Measurements from ENCODE around the gene SLC2A4RG. TPM values are rescaled to one million over a fixed set of nuclear protein-coding genes. Genes with fewer than 3 reads are reported as not detected.

SLC2A4RG gene
- total and polyA plus RNA-seq, 2 donors (not counting 3 experiments of a cell fraction or from before 2014, with no cell fraction given): 41.7 to 69.4 TPM

- no peak for TF ChIP-seq JUN (IDR thresholded peaks at IDR 0.05; ENCODE audit: borderline replicate concordance, insufficient read depth, insufficient read length, low read depth)
- no peaks in the 10 kb centered on the region for H3K9me1 ChIP-seq (replicated peaks; ENCODE audit: control insufficient read depth, extremely low read depth, insufficient read depth, low read length)
- no peak overlapping the region for H3K27ac ChIP-seq (ENCODE audit: insufficient read depth, low read depth, low read length)
- peaks cover 34% of the 10 kb centered on the region for H3K4me1 ChIP-seq (ENCODE audit: control insufficient read depth, extremely low read depth, insufficient read depth, low read length)
- intact Hi-C loops (cut with micrococcal nuclease) (loop anchor here (5.0 kb wide), 1 partner anchor 42 kb away; the partner anchor contains the start of genes LIME1 and SLC2A4RG), dilution Hi-C loops (cut with MboI; ENCODE audit: extremely low pct_ligation_motif_present, low sequenced_read_pairs) (no loop called here)
- no TSS peak for BruUV-seq (replicated peaks)
- H2AFZ ChIP-seq (ENCODE audit: low read depth, low read length): no peak overlapping the region
- POLR2A ChIA-PET: no interaction called here
- H3K4me2 ChIP-seq (ENCODE audit: insufficient read depth, low read length): no peak overlapping the region
- FAIRE-seq: no peak
- H3K4me3 ChIP-seq (replicated peaks in 1 of 3; ENCODE audit: insufficient read depth in 1 of 3, low read depth in 1 of 3, low read length in 3 of 3): no peak overlapping the region
- H4K20me1 ChIP-seq (replicated peaks; ENCODE audit: control insufficient read depth, extremely low read depth, insufficient read depth, low read length): no peaks in the 10 kb centered on the region
- H3K79me2 ChIP-seq (ENCODE audit: control insufficient read depth, insufficient read depth, low read length): no peaks in the 10 kb centered on the region
- CTCF ChIA-PET: no interaction called here
- no peak overlapping the region for H3K9ac ChIP-seq (replicated peaks; ENCODE audit: extremely low read depth, insufficient read depth, low read length)
- no peaks in the 10 kb centered on the region for H3K27me3 ChIP-seq (ENCODE audit: control insufficient read depth in 2 of 2, insufficient read depth in 2 of 2, low read length in 2 of 2)
- DNase-seq (ENCODE audit: low read depth, low spot score): no peak
- no peaks in the 10 kb centered on the region for H3K36me3 ChIP-seq (ENCODE audit: control insufficient read depth in 2 of 2, extremely low read depth in 1 of 2, insufficient read depth in 2 of 2, low read length in 2 of 2)
- H3K9me3 ChIP-seq (replicated peaks; ENCODE audit: control insufficient read depth, insufficient read depth, low read length): no peaks in the 10 kb centered on the region
These were observed 44.8 kb upstream of the SLC2A4RG start for GRCh38 chr20:63694584-63695423.

DNA sequence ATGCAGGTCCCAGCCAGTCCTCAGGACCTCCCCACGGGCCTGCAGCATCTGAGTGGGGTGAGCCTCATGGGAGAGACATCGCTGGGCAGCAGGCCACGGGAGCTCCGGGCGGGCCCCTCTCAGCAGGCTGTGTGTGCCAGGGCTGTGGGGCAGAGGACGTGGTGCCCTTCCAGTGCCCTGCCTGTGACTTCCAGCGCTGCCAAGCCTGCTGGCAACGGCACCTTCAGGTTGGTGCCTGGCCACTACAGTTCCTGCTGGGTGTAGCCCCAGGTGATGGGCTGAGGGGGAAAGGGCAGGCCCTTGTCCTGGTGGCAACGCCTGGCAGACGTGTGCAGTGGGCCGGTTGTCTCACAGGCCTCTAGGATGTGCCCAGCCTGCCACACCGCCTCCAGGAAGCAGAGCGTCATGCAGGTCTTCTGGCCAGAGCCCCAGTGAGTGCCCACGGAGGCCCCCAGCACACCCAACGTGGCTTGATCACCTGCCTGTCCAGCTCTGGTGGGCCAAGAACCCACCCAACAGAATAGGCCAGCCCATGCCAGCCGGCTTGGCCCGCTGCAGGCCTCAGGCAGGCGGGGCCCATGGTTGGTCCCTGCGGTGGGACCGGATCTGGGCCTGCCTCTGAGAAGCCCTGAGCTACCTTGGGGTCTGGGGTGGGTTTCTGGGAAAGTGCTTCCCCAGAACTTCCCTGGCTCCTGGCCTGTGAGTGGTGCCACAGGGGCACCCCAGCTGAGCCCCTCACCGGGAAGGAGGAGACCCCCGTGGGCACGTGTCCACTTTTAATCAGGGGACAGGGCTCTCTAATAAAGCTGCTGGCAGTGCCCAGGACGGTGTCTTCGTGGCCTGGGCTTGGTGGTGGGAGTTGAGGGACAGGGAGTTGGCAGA lies 43.9 kb upstream of the SLC2A4RG start:
- Histone ChIP-seq H3K4me2 (ENCODE audit: insufficient read depth, low read length) (no peak overlapping the region), H3K27ac (ENCODE audit: insufficient read depth, low read depth, low read length) (no peak overlapping the region), H4K20me1 (replicated peaks; ENCODE audit: control insufficient read depth, extremely low read depth, insufficient read depth, low read length) (no peaks in the 10 kb centered on the region), H3K4me3 (replicated peaks in 1 of 3; ENCODE audit: insufficient read depth in 1 of 3, low read depth in 1 of 3, low read length in 3 of 3) (no peak overlapping the region), H3K36me3 (ENCODE audit: control insufficient read depth in 2 of 2, extremely low read depth in 1 of 2, insufficient read depth in 2 of 2, low read length in 2 of 2) (no peaks in the 10 kb centered on the region), H3K9me3 (replicated peaks; ENCODE audit: control insufficient read depth, insufficient read depth, low read length) (no peaks in the 10 kb centered on the region), H3K79me2 (ENCODE audit: control insufficient read depth, insufficient read depth, low read length) (no peaks in the 10 kb centered on the region), H3K9ac (replicated peaks; ENCODE audit: extremely low read depth, insufficient read depth, low read length) (no peak overlapping the region), H3K4me1 (ENCODE audit: control insufficient read depth, extremely low read depth, insufficient read depth, low read length) (peaks cover 35% of the 10 kb centered on the region), H3K9me1 (replicated peaks; ENCODE audit: control insufficient read depth, extremely low read depth, insufficient read depth, low read length) (no peaks in the 10 kb centered on the region), H2AFZ (ENCODE audit: low read depth, low read length) (no peak overlapping the region), H3K27me3 (ENCODE audit: control insufficient read depth in 2 of 2, insufficient read depth in 2 of 2, low read length in 2 of 2) (no peaks in the 10 kb centered on the region)
- TSS peak; percentile 29 for BruUV-seq (replicated peaks)
- DNase-seq (ENCODE audit: low read depth, low spot score) (no peak), FAIRE-seq (no peak)
- dilution Hi-C loops (cut with MboI; ENCODE audit: extremely low pct_ligation_motif_present, low sequenced_read_pairs): no loop called here
- intact Hi-C loops (cut with micrococcal nuclease): loop anchor here (5.0 kb wide), 1 partner anchor 42 kb away; the partner anchor contains the start of genes LIME1 and SLC2A4RG
- TF ChIP-seq FOS (IDR thresholded peaks at IDR 0.05; ENCODE audit: borderline replicate concordance, insufficient read depth, low read length) (no peak), POLR2AphosphoS5 (IDR thresholded peaks at IDR 0.05; ENCODE audit: insufficient read depth, low read depth, low read length) (no peak), POLR2A (IDR thresholded peaks at IDR 0.05; ENCODE audit: low read depth, low read length) (peak; percentile 2)
- POLR2A ChIA-PET: interaction anchor here (0.6 kb wide), 1 partner anchor 11 kb away, joined by 3 read pairs; no protein-coding TSS in a partner anchor
- CTCF ChIA-PET: interaction anchor here (0.6 to 1.9 kb wide), 5 partner anchors 9 to 67 kb away, joined by 3 to 5 read pairs (median 3); no protein-coding TSS in a partner anchor
